ENCODE measurements around the gene HORMAD1.
"Not testable (repeated sequence)": the region's sequence is repeated elsewhere in the genome, so short reads cannot be mapped to it uniquely, and the experiment has no call there.

DNA sequence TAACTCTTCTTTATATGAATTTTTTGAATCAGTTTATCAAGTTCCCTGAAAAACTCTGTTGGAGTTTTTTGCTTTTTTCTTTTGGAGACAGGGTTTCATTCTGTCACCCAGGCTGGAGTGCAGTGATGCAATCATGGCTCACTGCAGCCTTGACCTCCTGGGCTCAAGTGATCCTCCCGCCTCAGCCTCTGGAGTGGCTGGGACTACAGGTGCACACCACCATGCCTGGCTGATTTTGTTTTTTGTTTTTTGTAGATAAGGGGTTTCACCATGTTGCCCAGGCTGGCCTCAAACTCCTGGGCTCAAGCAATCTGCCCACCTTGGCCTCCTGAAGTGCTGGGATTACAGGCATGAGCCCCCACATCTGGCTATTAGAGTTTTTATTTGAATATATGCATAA, 47.0 kb upstream of the HORMAD1 start:
- TF ChIP-seq, protein P1, sequence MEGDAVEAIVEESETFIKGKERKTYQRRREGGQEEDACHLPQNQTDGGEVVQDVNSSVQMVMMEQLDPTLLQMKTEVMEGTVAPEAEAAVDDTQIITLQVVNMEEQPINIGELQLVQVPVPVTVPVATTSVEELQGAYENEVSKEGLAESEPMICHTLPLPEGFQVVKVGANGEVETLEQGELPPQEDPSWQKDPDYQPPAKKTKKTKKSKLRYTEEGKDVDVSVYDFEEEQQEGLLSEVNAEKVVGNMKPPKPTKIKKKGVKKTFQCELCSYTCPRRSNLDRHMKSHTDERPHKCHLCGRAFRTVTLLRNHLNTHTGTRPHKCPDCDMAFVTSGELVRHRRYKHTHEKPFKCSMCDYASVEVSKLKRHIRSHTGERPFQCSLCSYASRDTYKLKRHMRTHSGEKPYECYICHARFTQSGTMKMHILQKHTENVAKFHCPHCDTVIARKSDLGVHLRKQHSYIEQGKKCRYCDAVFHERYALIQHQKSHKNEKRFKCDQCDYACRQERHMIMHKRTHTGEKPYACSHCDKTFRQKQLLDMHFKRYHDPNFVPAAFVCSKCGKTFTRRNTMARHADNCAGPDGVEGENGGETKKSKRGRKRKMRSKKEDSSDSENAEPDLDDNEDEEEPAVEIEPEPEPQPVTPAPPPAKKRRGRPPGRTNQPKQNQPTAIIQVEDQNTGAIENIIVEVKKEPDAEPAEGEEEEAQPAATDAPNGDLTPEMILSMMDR (IDR thresholded peaks at IDR 0.05; ENCODE audit: insufficient read depth, low read depth, low read length): not testable (repeated sequence)
- TF ChIP-seq EZH2 (IDR thresholded peaks at IDR 0.05; ENCODE audit: insufficient read depth, low read length): not testable (repeated sequence)
